Measurements from ENCODE around the gene TRAP1. TPM values are rescaled to one million over a fixed set of nuclear protein-coding genes. Genes with fewer than 3 reads are reported as not detected.

Gene TRAP1
- total RNA-seq, 1 experiment from 2014 or later, result 204 TPM

DNA sequence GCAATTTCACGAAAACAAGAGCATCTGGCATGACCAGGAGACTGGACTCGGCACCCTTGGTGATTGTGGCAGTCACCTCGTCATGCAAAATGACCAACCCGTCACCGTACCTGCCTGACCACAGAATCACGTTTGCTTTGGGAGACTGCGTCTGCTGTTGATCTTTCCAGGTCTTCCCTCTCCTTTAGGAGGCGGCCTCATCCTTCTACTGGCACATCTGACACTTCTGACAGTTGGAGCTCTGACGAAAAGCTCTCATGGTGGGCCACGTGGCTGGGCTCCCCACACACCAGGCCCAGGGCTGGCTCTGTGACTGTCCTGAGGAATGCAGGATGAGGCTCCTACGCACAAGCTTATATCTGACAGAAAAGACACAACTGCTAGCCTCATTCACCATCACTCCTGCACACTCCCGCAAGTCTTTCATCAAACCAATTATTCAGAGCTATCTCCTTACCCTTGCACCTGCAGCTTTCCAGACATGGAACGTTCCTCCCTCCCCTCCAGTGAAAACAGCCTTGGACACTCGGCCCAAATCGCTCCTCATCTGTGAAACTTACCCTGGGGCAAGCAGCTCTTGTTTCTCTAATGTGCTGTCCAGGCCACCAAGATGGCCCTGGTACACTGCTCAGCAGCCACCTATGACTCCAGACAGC is 3.6 kb downstream of the TRAP1 start:
- BruUV-seq (replicated peaks), result no TSS peak
- no peak overlapping the region for H3K4me2 ChIP-seq
- POLR2A ChIA-PET (ENCODE audit: unreplicated experiment), result no interaction called here

DNA sequence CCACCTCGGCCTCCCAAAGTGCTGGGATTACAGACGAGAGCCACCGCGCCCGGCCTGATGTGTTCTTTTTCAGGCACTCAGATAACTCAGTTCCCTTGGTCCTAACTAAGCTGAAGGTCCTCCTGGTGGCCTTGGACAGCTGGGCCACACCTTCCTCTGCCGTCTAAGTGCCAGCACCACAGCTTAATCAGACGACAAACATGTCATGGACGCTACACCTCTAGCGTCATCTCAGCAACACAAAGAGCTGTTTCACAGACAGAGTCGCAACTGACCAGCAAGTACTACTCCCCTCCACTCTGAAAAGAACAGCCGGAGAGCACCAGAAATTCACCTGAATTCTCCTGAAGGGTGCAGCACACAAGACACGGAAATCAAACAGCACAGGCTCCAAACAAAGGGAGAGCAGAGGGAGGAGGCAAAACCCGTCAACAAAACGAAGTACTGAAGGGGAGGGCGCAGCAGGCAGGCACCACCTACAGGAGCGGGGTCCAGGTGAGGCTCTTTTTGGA is 4.4 kb downstream of the TRAP1 start:
- Histone ChIP-seq H2AFZ (no peak overlapping the region), H3K4me3 (no peak overlapping the region), H3K9me2 (ENCODE audit: insufficient read depth) (no peaks in the 10 kb centered on the region), H4K20me1 (ENCODE audit: insufficient read depth) (peaks cover 43% of the 10 kb centered on the region), H3K27ac (no peak overlapping the region), H3K9me3 (ENCODE audit: insufficient read depth, low read depth) (no peaks in the 10 kb centered on the region), H3K4me2 (no peak overlapping the region), H3K79me2 (ENCODE audit: low read depth) (peaks cover 81% of the 10 kb centered on the region), H3K27me3 (ENCODE audit: insufficient read depth, low read depth) (no peaks in the 10 kb centered on the region), H3F3A (ENCODE audit: insufficient read depth, low read depth) (peaks cover 6% of the 10 kb centered on the region; the same call in 1 of the 2 replicates), H3K36me3 (ENCODE audit: low read depth) (no peaks in the 10 kb centered on the region), H3K4me1 (replicated peaks; ENCODE audit: insufficient read depth) (peaks cover 10% of the 10 kb centered on the region)
- BruUV-seq (replicated peaks), result no TSS peak
- intact Hi-C loops (cut with micrococcal nuclease; ENCODE audit: unreplicated experiment), result no loop called here
- ChIA-PET CTCF (no interaction called here), POLR2A (ENCODE audit: unreplicated experiment) (no interaction called here)
- no peak for DNase-seq
- no peak for TF ChIP-seq EZH2 (IDR thresholded peaks at IDR 0.05; ENCODE audit: low read depth)
- TF ChIP-seq, protein P1, sequence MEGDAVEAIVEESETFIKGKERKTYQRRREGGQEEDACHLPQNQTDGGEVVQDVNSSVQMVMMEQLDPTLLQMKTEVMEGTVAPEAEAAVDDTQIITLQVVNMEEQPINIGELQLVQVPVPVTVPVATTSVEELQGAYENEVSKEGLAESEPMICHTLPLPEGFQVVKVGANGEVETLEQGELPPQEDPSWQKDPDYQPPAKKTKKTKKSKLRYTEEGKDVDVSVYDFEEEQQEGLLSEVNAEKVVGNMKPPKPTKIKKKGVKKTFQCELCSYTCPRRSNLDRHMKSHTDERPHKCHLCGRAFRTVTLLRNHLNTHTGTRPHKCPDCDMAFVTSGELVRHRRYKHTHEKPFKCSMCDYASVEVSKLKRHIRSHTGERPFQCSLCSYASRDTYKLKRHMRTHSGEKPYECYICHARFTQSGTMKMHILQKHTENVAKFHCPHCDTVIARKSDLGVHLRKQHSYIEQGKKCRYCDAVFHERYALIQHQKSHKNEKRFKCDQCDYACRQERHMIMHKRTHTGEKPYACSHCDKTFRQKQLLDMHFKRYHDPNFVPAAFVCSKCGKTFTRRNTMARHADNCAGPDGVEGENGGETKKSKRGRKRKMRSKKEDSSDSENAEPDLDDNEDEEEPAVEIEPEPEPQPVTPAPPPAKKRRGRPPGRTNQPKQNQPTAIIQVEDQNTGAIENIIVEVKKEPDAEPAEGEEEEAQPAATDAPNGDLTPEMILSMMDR (conservative IDR thresholded peaks at IDR 0.05), result no peak

More for the DNA sequence above, 3.6 kb downstream of the TRAP1 start:
- TF ChIP-seq EZH2 (IDR thresholded peaks at IDR 0.05; ENCODE audit: low read depth), result no peak
- TF ChIP-seq, protein P1 (conservative IDR thresholded peaks at IDR 0.05), result no peak
- CTCF ChIA-PET, result interaction anchor here (0.6 kb wide), 1 partner anchor 188 kb away, joined by 3 read pairs; no protein-coding TSS in a partner anchor
- Histone ChIP-seq H3K36me3 (ENCODE audit: low read depth) (no peaks in the 10 kb centered on the region), H3K4me1 (replicated peaks; ENCODE audit: insufficient read depth) (peaks cover 10% of the 10 kb centered on the region), H4K20me1 (ENCODE audit: insufficient read depth) (peaks cover 43% of the 10 kb centered on the region), H2AFZ (no peak overlapping the region), H3K27ac (no peak overlapping the region), H3K4me3 (no peak overlapping the region), H3K79me2 (ENCODE audit: low read depth) (peaks cover 79% of the 10 kb centered on the region), H3K9me3 (ENCODE audit: insufficient read depth, low read depth) (no peaks in the 10 kb centered on the region), H3F3A (ENCODE audit: insufficient read depth, low read depth) (peaks cover 6% of the 10 kb centered on the region; the same call in 1 of the 2 replicates), H3K9me2 (ENCODE audit: insufficient read depth) (no peaks in the 10 kb centered on the region), H3K27me3 (ENCODE audit: insufficient read depth, low read depth) (no peaks in the 10 kb centered on the region)
- DNase-seq, result no peak
- intact Hi-C loops (cut with micrococcal nuclease; ENCODE audit: unreplicated experiment), result no loop called here

DNA sequence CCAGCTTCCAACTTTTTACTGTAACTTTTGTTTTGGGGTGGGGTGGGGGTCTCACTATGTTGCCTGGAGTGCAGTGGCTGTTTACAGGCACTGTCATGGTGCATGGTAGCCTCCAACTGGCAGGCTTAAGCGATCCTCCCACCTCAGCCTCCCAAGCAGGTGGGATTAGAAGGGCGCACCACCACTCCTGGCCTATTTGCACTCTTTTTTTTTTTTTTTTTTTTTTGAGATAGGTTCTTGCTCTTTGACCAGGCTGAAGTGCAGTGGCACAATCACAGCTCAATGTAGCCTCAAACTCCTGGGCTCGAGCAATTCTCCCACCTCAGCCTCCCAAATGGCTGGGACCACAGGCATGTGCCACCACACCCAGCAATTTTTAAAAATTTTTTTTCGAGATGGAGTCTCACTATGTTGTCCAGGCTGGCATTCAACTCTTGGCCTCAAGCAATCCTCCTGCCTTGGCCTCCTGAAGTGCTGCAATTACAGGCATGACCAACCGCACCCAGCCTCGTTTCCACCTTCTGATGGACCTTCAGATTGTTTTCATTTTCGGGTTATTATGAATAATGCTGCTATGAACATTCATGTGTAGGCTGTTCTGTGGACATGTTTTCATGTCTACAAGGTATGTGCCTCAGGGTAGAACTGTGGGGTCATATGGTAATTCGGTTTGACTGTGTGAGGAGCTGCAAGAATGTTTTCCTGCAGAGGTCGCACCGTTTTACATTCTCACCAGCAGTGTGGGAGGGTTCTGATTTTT is 10.9 kb downstream of the TRAP1 start:
- Histone ChIP-seq H3K4me1 (replicated peaks; ENCODE audit: insufficient read depth) (no peaks in the 10 kb centered on the region), H3K9me3 (ENCODE audit: insufficient read depth, low read depth) (no peaks in the 10 kb centered on the region), H3K79me2 (ENCODE audit: low read depth) (peaks cover 30% of the 10 kb centered on the region), H3F3A (ENCODE audit: insufficient read depth, low read depth) (peaks cover 9% of the 10 kb centered on the region; the same call in 1 of the 2 replicates), H3K36me3 (ENCODE audit: low read depth) (no peaks in the 10 kb centered on the region), H3K27ac (no peak overlapping the region), H3K9me2 (ENCODE audit: insufficient read depth) (no peaks in the 10 kb centered on the region), H2AFZ (no peak overlapping the region), H3K4me3 (no peak overlapping the region), H4K20me1 (ENCODE audit: insufficient read depth) (peaks cover 17% of the 10 kb centered on the region), H3K4me2 (no peak overlapping the region), H3K27me3 (ENCODE audit: insufficient read depth, low read depth) (no peaks in the 10 kb centered on the region)
- intact Hi-C loops (cut with micrococcal nuclease; ENCODE audit: unreplicated experiment), result no loop called here
- TF ChIP-seq, protein P1 (conservative IDR thresholded peaks at IDR 0.05), result no peak
- TF ChIP-seq EZH2 (IDR thresholded peaks at IDR 0.05; ENCODE audit: low read depth), result no peak
- DNase-seq, result no peak
- no TSS peak for BruUV-seq (replicated peaks)
- ChIA-PET POLR2A (ENCODE audit: unreplicated experiment) (interaction anchor here (0.6 kb wide), 1 partner anchor 66 kb away, joined by 3 read pairs; no protein-coding TSS in a partner anchor), CTCF (interaction anchor here (0.7 kb wide), 1 partner anchor 795 kb away, joined by 3 read pairs; no protein-coding TSS in a partner anchor)

Measured in PC-9 (cell line).